ENCODE data around the gene CST6.

CST6 gene

DNA sequence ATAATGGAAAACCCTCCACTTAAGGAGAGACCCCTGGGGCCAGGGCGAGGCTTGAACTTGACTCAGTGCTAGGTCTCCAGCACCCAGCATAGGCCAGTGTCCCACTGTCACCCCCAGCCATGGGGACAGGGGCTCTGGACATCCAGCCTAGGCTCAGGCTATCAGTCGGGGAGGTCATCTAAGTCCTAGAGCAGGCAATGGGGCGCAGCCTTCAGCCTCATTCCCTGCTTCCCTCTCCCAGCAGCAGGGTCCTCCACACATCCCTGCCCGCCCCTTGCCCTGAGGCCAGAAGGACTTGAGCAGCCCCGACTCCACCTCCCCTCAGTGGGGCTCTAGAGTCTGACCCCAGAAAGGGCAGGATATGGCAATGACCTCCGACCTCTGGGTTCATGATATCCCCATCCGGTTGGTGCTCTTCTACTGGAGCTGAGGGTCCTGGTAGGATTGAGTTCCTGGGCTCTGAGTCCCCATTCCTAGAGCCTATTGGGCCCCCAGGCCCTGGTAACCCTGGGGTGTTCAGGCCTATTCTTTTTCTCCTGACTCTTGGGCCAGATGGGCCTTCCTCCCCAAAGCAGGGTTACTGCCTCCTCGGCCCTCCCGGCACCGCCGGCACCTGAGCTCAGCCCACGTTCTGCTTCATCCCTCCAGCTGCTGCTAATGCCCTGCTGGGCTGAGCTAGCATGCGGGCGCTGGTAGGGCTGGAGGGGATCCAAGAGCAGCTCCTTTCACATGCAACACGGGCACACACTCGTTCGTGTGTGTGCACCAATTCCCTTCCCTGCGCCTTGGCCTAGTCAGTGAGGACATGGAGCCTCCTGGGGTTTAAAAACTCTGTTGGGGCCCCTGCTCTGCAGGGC, 4.4 kb downstream of the CST6 start:
- DNase-seq, result no peak
- H3K4me1 ChIP-seq (ENCODE audit: low read length), result no peaks in the 10 kb centered on the region
- no peak overlapping the region for H3K4me2 ChIP-seq (ENCODE audit: low read depth, low read length)
- no peaks in the 10 kb centered on the region for H3F3A ChIP-seq (ENCODE audit: insufficient read depth, low read length)
- H2AFZ ChIP-seq (ENCODE audit: low read length), result no peak overlapping the region
- no peaks in the 10 kb centered on the region for H4K20me1 ChIP-seq (ENCODE audit: insufficient read depth, low read length)
- no peaks in the 10 kb centered on the region for H3K36me3 ChIP-seq (replicated peaks; ENCODE audit: insufficient read depth, low read length)
- no peak overlapping the region for H3K27ac ChIP-seq (ENCODE audit: low read length)
- H3K27me3 ChIP-seq (replicated peaks; ENCODE audit: insufficient read depth, low read length), result no peaks in the 10 kb centered on the region
- no peak overlapping the region for H3K4me3 ChIP-seq (ENCODE audit: low read length)
- no peaks in the 10 kb centered on the region for H3K9me2 ChIP-seq (replicated peaks; ENCODE audit: insufficient read depth, low read length)
- no peaks in the 10 kb centered on the region for H3K79me2 ChIP-seq (ENCODE audit: low read length)
- no peak overlapping the region for H3K9ac ChIP-seq (ENCODE audit: low read length)
- TF ChIP-seq, protein P1, sequence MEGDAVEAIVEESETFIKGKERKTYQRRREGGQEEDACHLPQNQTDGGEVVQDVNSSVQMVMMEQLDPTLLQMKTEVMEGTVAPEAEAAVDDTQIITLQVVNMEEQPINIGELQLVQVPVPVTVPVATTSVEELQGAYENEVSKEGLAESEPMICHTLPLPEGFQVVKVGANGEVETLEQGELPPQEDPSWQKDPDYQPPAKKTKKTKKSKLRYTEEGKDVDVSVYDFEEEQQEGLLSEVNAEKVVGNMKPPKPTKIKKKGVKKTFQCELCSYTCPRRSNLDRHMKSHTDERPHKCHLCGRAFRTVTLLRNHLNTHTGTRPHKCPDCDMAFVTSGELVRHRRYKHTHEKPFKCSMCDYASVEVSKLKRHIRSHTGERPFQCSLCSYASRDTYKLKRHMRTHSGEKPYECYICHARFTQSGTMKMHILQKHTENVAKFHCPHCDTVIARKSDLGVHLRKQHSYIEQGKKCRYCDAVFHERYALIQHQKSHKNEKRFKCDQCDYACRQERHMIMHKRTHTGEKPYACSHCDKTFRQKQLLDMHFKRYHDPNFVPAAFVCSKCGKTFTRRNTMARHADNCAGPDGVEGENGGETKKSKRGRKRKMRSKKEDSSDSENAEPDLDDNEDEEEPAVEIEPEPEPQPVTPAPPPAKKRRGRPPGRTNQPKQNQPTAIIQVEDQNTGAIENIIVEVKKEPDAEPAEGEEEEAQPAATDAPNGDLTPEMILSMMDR (IDR thresholded peaks at IDR 0.05; ENCODE audit: low read length), result no peak
- no peaks in the 10 kb centered on the region for H3K9me3 ChIP-seq (replicated peaks; ENCODE audit: insufficient read depth, low read length)

DNA sequence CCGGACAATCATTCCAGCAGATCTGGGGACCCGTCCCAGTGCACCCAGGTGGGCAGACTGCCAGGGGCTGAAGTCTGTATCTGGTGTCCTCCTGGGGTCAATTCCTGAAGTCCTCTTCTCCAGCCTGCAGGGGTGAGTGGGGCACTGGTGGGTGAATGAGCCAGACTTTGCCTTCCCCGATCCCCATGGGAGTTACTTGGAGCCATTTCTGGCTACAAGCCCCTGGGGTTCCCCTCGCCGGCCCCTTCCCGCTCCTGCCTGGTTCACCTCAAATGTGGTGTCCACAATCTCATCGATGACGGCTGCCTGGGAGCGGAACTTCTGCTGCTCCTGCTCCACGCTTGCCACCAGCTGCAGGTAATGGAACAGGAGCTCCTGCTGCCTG, 5.0 kb downstream of the CST6 start:
- Histone ChIP-seq H2AFZ (ENCODE audit: low read length) (no peak overlapping the region), H3K79me2 (ENCODE audit: low read length) (no peaks in the 10 kb centered on the region), H4K20me1 (ENCODE audit: insufficient read depth, low read length) (no peaks in the 10 kb centered on the region), H3F3A (ENCODE audit: insufficient read depth, low read length) (no peaks in the 10 kb centered on the region), H3K4me1 (ENCODE audit: low read length) (no peaks in the 10 kb centered on the region), H3K9me2 (replicated peaks; ENCODE audit: insufficient read depth, low read length) (no peaks in the 10 kb centered on the region), H3K9me3 (replicated peaks; ENCODE audit: insufficient read depth, low read length) (no peaks in the 10 kb centered on the region), H3K4me2 (ENCODE audit: low read depth, low read length) (no peak overlapping the region), H3K36me3 (replicated peaks; ENCODE audit: insufficient read depth, low read length) (no peaks in the 10 kb centered on the region), H3K4me3 (ENCODE audit: low read length) (no peak overlapping the region), H3K27me3 (replicated peaks; ENCODE audit: insufficient read depth, low read length) (no peaks in the 10 kb centered on the region), H3K27ac (ENCODE audit: low read length) (no peak overlapping the region), H3K9ac (ENCODE audit: low read length) (no peak overlapping the region)
- DNase-seq, result no peak
- TF ChIP-seq, protein P1 (IDR thresholded peaks at IDR 0.05; ENCODE audit: low read length), result no peak
- no peak for TF ChIP-seq EZH2 (optimal IDR thresholded peaks at IDR 0.05; ENCODE audit: low read depth, low read length)
- no peak for TF ChIP-seq EZH2phosphoT487 (IDR thresholded peaks at IDR 0.05; ENCODE audit: low read length)

DNA sequence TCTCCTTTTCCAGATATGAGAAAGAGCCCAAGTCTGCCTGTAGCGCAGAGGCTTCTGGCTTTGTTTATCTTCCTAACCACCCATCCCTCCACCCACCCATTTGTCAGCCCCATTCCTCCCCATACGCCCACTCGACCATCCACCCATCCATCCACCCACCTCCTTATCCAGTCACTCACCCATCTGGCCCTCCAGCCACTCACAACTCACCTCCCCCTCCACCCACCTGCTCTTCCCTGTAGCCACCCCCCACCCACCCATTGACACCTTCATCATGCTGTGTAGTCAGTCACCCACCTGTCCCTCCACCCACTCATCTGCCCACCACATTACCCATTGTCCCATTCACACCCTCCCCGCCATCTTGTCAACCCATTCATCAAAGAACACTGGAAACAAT, 5.5 kb downstream of the CST6 start:
- no peaks in the 10 kb centered on the region for H4K20me1 ChIP-seq (ENCODE audit: insufficient read depth, low read length)
- H3K27ac ChIP-seq (ENCODE audit: low read length), result no peak overlapping the region
- H3K4me2 ChIP-seq (ENCODE audit: low read depth, low read length), result no peak overlapping the region
- H3K4me1 ChIP-seq (ENCODE audit: low read length), result no peaks in the 10 kb centered on the region
- H3K27me3 ChIP-seq (replicated peaks; ENCODE audit: insufficient read depth, low read length), result no peaks in the 10 kb centered on the region
- H3K9me3 ChIP-seq (replicated peaks; ENCODE audit: insufficient read depth, low read length), result no peaks in the 10 kb centered on the region
- H3K4me3 ChIP-seq (ENCODE audit: low read length), result no peak overlapping the region
- no peaks in the 10 kb centered on the region for H3K79me2 ChIP-seq (ENCODE audit: low read length)
- TF ChIP-seq EZH2phosphoT487 (IDR thresholded peaks at IDR 0.05; ENCODE audit: low read length), result no peak
- TF ChIP-seq, protein P1 (IDR thresholded peaks at IDR 0.05; ENCODE audit: low read length), result no peak
- no peak for TF ChIP-seq EZH2 (optimal IDR thresholded peaks at IDR 0.05; ENCODE audit: low read depth, low read length)
- no peak overlapping the region for H2AFZ ChIP-seq (ENCODE audit: low read length)
- DNase-seq, result no peak
- no peaks in the 10 kb centered on the region for H3K36me3 ChIP-seq (replicated peaks; ENCODE audit: insufficient read depth, low read length)
- H3K9ac ChIP-seq (ENCODE audit: low read length), result no peak overlapping the region
- H3K9me2 ChIP-seq (replicated peaks; ENCODE audit: insufficient read depth, low read length), result no peaks in the 10 kb centered on the region
- H3F3A ChIP-seq (ENCODE audit: insufficient read depth, low read length), result no peaks in the 10 kb centered on the region
